GM23338 (cell line): ENCODE results near the gene LOXHD1. TPM values are rescaled to one million over a fixed set of nuclear protein-coding genes. Genes with fewer than 3 reads are reported as not detected.

Source experiments
- ATAC-seq: fragments of 200-7000 bp; cut with Tn5 transposase; 3 replicates; pipeline ENCODE4 v1.9.1; 2020
- DNase-seq: peaks from one replicate; pipeline ENCODE4 v3.0.0-alpha.2; 2015; ENCODE audit warnings: low spot score
- H2AFZ ChIP-seq: fragments of 200-600 bp; sonication (generic); 2 replicates; pipeline ENCODE4 v1.8.0; 2016; ENCODE audit warnings: antibody characterized with exemption, mild to moderate bottlenecking, moderate library complexity
- H3F3A ChIP-seq: fragments of 200-600 bp; sonication (generic); replicated peaks from 2 replicates; pipeline ENCODE4 v1.8.0; 2017; ENCODE audit warnings: antibody characterized with exemption, mixed run types, low read depth
- H3K27ac ChIP-seq: fragments of 200-600 bp; sonication (generic); 2 replicates; pipeline ENCODE4 v1.6.1; 2016; ENCODE audit warnings: low read depth
- H3K27me3 ChIP-seq: fragments of 200-600 bp; sonication (generic); 2 replicates; pipeline ENCODE4 v1.8.0; 2016; ENCODE audit warnings: mild to moderate bottlenecking, mixed run types, moderate library complexity; ENCODE audit not compliant: insufficient read depth
- H3K36me3 ChIP-seq: fragments of 200-600 bp; sonication (generic); 2 replicates; pipeline ENCODE4 v1.8.0; 2016; ENCODE audit warnings: mild to moderate bottlenecking; ENCODE audit not compliant: insufficient read depth
- H3K4me1 ChIP-seq: fragments of 200-600 bp; sonication (generic); 2 replicates; pipeline ENCODE4 v1.8.0; 2016; ENCODE audit warnings: mild to moderate bottlenecking, moderate library complexity; ENCODE audit not compliant: insufficient read depth
- H3K4me2 ChIP-seq: fragments of 200-600 bp; sonication (generic); 2 replicates; pipeline ENCODE4 v1.7.1; 2017; ENCODE audit warnings: mixed run types
- H3K4me3 ChIP-seq: fragments of 200-600 bp; sonication (generic); 2 replicates; pipeline ENCODE4 v1.6.1; 2016; ENCODE audit warnings: mixed run types
- H3K79me2 ChIP-seq: fragments of 200-600 bp; sonication (generic); replicated peaks from 2 replicates; pipeline ENCODE4 v1.8.0; 2017; ENCODE audit warnings: mild to moderate bottlenecking; ENCODE audit not compliant: insufficient read depth
- H3K9me2 ChIP-seq: fragments of 200-600 bp; sonication (generic); 2 replicates; pipeline ENCODE4 v1.8.0; 2017; ENCODE audit not compliant: insufficient read depth
- H4K20me1 ChIP-seq: fragments of 200-600 bp; sonication (generic); replicated peaks from 2 replicates; pipeline ENCODE4 v1.8.0; 2017; ENCODE audit warnings: mild to moderate bottlenecking; ENCODE audit not compliant: insufficient read depth
- H3K27ac Mint-ChIP-seq: 2 replicates; pipeline ENCODE4 v1.8.0; 2020; ENCODE audit warnings: inconsistent platforms, mild to moderate bottlenecking, moderate library complexity, mixed read lengths
- H3K27me3 Mint-ChIP-seq: 3 replicates; pipeline ENCODE4 v1.8.0; 2022; ENCODE audit warnings: low read depth, mild to moderate bottlenecking, moderate library complexity, mixed read lengths, inconsistent platforms; ENCODE audit not compliant: insufficient read depth, poor library complexity
- H3K36me3 Mint-ChIP-seq: 3 replicates; pipeline ENCODE4 v1.8.0; 2021; ENCODE audit warnings: low read depth, mild to moderate bottlenecking, inconsistent platforms, moderate library complexity, mixed read lengths
- H3K4me1 Mint-ChIP-seq: 3 replicates; pipeline ENCODE4 v1.8.0; 2020; ENCODE audit warnings: mild to moderate bottlenecking, inconsistent platforms, mixed read lengths
- H3K4me3 Mint-ChIP-seq: 3 replicates; pipeline ENCODE4 v1.8.0; 2021; ENCODE audit warnings: moderate library complexity, mild to moderate bottlenecking, inconsistent platforms, mixed read lengths
- H3K9me3 Mint-ChIP-seq: 3 replicates; pipeline ENCODE4 v1.8.0; 2020; ENCODE audit warnings: moderate library complexity, mild to moderate bottlenecking, inconsistent platforms, mixed read lengths
- EZH2phosphoT487 ChIP-seq: fragments of 200-600 bp; sonication (generic); IDR thresholded peaks from one replicate; pipeline ENCODE4 v1.8.1; 2018; ENCODE audit warnings: antibody characterized with exemption; ENCODE audit not compliant: unreplicated experiment
- JUNB ChIP-seq: IDR thresholded peaks from one replicate; pipeline ENCODE4 v1.6.1; 2016; ENCODE audit warnings: antibody characterized with exemption; ENCODE audit not compliant: unreplicated experiment
- ZNF462 ChIP-seq: fragments of 250-450 bp; sonication (Bioruptor Pico); IDR thresholded peaks from 2 replicates; pipeline ENCODE4 v1.5.0; 2020; ENCODE audit warnings: mild to moderate bottlenecking, moderate library complexity
- polyA plus RNA-seq: library from polyadenylated mRNA; unstranded; fragments of >200 nt; fragmentation: Nextera tagmentation; extraction: Ambion mirVana; gene quantifications from 2 replicates; pipeline ENCODE4 v1.2.1, GENCODE V29; 2016
- total RNA-seq: library from RNA; depleted of rRNA; stranded (reverse); fragments of >200 nt; shearing (Covaris generic); gene quantifications from 2 replicates; pipeline ENCODE4 v1.2.3, GENCODE V29; 2014

Gene LOXHD1
- total and polyA plus RNA-seq, 2 experiments from 2014 or later = 0.17 TPM; not detected in 1

GRCh38 chr18:46518438-46518837 is 138.6 kb downstream of the LOXHD1 start (continued):
- no peak for TF ChIP-seq ZNF462

GRCh38 chr18:46516555-46516954 is 140.5 kb downstream of the LOXHD1 start:
- no peaks in the 10 kb centered on the region for H3K27me3 ChIP-seq
- H2AFZ ChIP-seq = no peak overlapping the region
- H3F3A ChIP-seq = no peaks in the 10 kb centered on the region
- no peak overlapping the region for H3K27ac Mint-ChIP-seq
- H3K4me1 Mint-ChIP-seq = no peaks in the 10 kb centered on the region; the same call in 2 of the 3 replicates
- no peaks in the 10 kb centered on the region for H3K36me3 Mint-ChIP-seq
- H3K27ac ChIP-seq = no peak overlapping the region
- TF ChIP-seq ZNF462 (no peak), JUNB (no peak), EZH2phosphoT487 (no peak)
- no peaks in the 10 kb centered on the region for H3K4me1 ChIP-seq
- no peaks in the 10 kb centered on the region for H4K20me1 ChIP-seq
- DNase-seq (no peak), ATAC-seq (no peak)
- no peaks in the 10 kb centered on the region for H3K27me3 Mint-ChIP-seq
- no peak overlapping the region for H3K4me2 ChIP-seq
- H3K36me3 ChIP-seq = no peaks in the 10 kb centered on the region
- H3K9me3 Mint-ChIP-seq = no peaks in the 10 kb centered on the region
- H3K4me3 Mint-ChIP-seq = no peak overlapping the region
- no peaks in the 10 kb centered on the region for H3K79me2 ChIP-seq
- no peak overlapping the region for H3K4me3 ChIP-seq
- H3K9me2 ChIP-seq = peaks cover 12% of the 10 kb centered on the region; the same call in 1 of the 2 replicates
